ENCODE results near the gene CSKMT. TPM values are rescaled to one million over a fixed set of nuclear protein-coding genes. Genes with fewer than 3 reads are reported as not detected.
"Not testable (repeated sequence)": the region's sequence is repeated elsewhere in the genome, so short reads cannot be mapped to it uniquely, and the experiment has no call there.

The CSKMT gene
- total RNA-seq, 1 experiment from 2014 or later: 49.2 TPM

DNA sequence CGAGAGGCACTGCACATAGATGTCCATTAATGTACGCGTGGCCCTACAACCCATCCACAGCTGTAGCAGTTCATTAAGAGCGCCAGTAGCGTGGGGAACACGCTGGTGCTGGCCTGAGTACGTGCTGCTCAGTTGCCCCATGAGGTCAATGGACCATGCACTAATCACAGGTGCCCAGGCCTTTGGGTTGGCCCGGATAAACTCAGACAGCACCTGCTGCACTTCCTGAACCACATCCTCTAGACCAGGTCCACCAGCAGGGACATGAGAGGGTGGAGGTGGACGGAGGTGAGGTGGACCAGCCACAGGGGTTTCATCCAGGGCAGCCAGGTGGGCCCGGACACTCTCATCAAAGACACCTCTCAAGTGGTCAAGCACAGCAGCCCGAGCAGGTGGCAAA, 15.6 kb upstream of the CSKMT start:
- no peak overlapping the region for H2AK5ac ChIP-seq (ENCODE audit: insufficient read length, low read length)
- no peak overlapping the region for H2BK5ac ChIP-seq (ENCODE audit: insufficient read length, low read length)
- H3K4me1 Mint-ChIP-seq: peaks cover 12 to 17% of the 10 kb centered on the region in 2 experiments
- H3K9ac ChIP-seq (ENCODE audit: extremely low read depth, insufficient read length, low read length): no peak overlapping the region
- no peak overlapping the region for H3K4me2 ChIP-seq (ENCODE audit: insufficient read depth, insufficient read length, low read length)
- no CpG with 5 or more reads among the region's 11 CpGs for WGBS (ENCODE audit: extremely low coverage, insufficient read length, low lambda C conversion rate)
- H3K36me3 Mint-ChIP-seq (ENCODE audit: insufficient read depth in 1 of 3, low read depth in 3 of 3): peaks cover 11 to 31% (median 18%) of the 10 kb centered on the region in 3 experiments
- no peak for DNase-seq
- peaks cover 3% of the 10 kb centered on the region; the same call in 1 of the 2 replicates for H3K4me1 ChIP-seq (ENCODE audit: insufficient read depth, low read length)
- no peaks in the 10 kb centered on the region for H4K20me1 ChIP-seq (ENCODE audit: control insufficient read depth, insufficient read depth, insufficient read length)
- no peak overlapping the region for H3K23ac ChIP-seq (ENCODE audit: insufficient read length, low read depth, low read length)
- no peak overlapping the region for H3K4ac ChIP-seq (ENCODE audit: low read depth, low read length)
- no peaks in the 10 kb centered on the region for H3K9me3 Mint-ChIP-seq
- H3K9me3 ChIP-seq (ENCODE audit: control insufficient read depth, low read depth, low read length): no peaks in the 10 kb centered on the region
- no peak overlapping the region for H3K56ac ChIP-seq (ENCODE audit: insufficient read length, low read depth, low read length)
- peaks cover 9% of the 10 kb centered on the region; the same call in 1 of the 2 replicates for H3K79me2 ChIP-seq (ENCODE audit: insufficient read depth, low read length)
- no peak overlapping the region for H2BK15ac ChIP-seq (ENCODE audit: low read depth, low read length)
- no peak overlapping the region for H3K27ac ChIP-seq (ENCODE audit: insufficient read length, low read depth, low read length)
- no peak overlapping the region for H3K14ac ChIP-seq (ENCODE audit: insufficient read depth, low read length)
- TF ChIP-seq, protein P1, sequence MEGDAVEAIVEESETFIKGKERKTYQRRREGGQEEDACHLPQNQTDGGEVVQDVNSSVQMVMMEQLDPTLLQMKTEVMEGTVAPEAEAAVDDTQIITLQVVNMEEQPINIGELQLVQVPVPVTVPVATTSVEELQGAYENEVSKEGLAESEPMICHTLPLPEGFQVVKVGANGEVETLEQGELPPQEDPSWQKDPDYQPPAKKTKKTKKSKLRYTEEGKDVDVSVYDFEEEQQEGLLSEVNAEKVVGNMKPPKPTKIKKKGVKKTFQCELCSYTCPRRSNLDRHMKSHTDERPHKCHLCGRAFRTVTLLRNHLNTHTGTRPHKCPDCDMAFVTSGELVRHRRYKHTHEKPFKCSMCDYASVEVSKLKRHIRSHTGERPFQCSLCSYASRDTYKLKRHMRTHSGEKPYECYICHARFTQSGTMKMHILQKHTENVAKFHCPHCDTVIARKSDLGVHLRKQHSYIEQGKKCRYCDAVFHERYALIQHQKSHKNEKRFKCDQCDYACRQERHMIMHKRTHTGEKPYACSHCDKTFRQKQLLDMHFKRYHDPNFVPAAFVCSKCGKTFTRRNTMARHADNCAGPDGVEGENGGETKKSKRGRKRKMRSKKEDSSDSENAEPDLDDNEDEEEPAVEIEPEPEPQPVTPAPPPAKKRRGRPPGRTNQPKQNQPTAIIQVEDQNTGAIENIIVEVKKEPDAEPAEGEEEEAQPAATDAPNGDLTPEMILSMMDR (conservative IDR thresholded peaks at IDR 0.05): no peak
- peaks cover 9% of the 10 kb centered on the region for H3K23me2 ChIP-seq (ENCODE audit: insufficient read length, low read depth, low read length, poor library complexity, severe bottlenecking)
- no peak overlapping the region for H3K18ac ChIP-seq (ENCODE audit: insufficient read length, low read depth, low read length)
- H4K5ac ChIP-seq (ENCODE audit: insufficient read length, low read depth, low read length): no peak overlapping the region
- no peak overlapping the region for H3T11ph ChIP-seq (ENCODE audit: low read length)
- H2AFZ ChIP-seq (ENCODE audit: low read length): no peak overlapping the region
- no peaks in the 10 kb centered on the region for H3K27me3 Mint-ChIP-seq (ENCODE audit: low read depth)
- no peak overlapping the region for H3K4me3 Mint-ChIP-seq
- no peak overlapping the region for H2BK120ac ChIP-seq (ENCODE audit: low read depth, low read length, poor library complexity, severe bottlenecking)
- H4K91ac ChIP-seq (ENCODE audit: insufficient read length, low read depth, low read length): no peak overlapping the region
- no peak overlapping the region for H4K8ac ChIP-seq (replicated peaks; ENCODE audit: insufficient read length, low read depth, low read length)
- H3K79me1 ChIP-seq (ENCODE audit: insufficient read depth, low read depth, low read length, poor library complexity, severe bottlenecking): no peaks in the 10 kb centered on the region
- H3K27me3 ChIP-seq (ENCODE audit: insufficient read depth, low read length): no peaks in the 10 kb centered on the region
- peak overlapping the region in 1 of 3 experiments; percentile 76; a peak in 2 of 7 replicates for H3K27ac Mint-ChIP-seq
- no peak overlapping the region for H2BK12ac ChIP-seq (ENCODE audit: insufficient read length, low read depth, low read length)
- no peak overlapping the region for H2BK20ac ChIP-seq (ENCODE audit: low read depth, low read length, poor library complexity, severe bottlenecking)

DNA sequence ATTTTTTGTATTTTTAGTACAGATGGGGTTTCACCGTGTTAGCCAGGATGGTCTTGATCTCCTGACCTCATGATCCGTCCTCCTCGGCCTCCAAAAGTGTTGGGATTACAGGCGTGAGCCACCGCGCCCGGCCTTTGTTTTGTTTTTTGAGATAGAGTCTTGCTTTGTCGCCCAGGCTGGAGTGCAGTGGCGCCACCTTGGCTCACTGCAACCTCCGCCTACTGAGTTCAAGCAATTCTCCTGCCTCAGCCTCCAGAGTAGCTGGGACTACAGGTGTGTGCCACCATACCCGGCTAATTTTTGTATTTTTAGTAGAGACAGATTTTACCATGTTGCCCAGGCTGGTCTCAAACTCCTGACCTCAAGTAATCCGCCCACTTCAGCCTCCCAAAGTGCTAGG, 14.8 kb upstream of the CSKMT start:
- H3K56ac ChIP-seq (ENCODE audit: insufficient read length, low read depth, low read length); H3K9me3 ChIP-seq (ENCODE audit: control insufficient read depth, low read depth, low read length); H3K79me2 ChIP-seq (ENCODE audit: insufficient read depth, low read length); H2AFZ ChIP-seq (ENCODE audit: low read length); H4K5ac ChIP-seq (ENCODE audit: insufficient read length, low read depth, low read length); H3K9me3 Mint-ChIP-seq; H3K27me3 ChIP-seq (ENCODE audit: insufficient read depth, low read length); H3K23ac ChIP-seq (ENCODE audit: insufficient read length, low read depth, low read length); H2BK120ac ChIP-seq (ENCODE audit: low read depth, low read length, poor library complexity, severe bottlenecking); H3K4me3 Mint-ChIP-seq; H3K27ac ChIP-seq (ENCODE audit: insufficient read length, low read depth, low read length); DNase-seq; H3K18ac ChIP-seq (ENCODE audit: insufficient read length, low read depth, low read length); H3K4ac ChIP-seq (ENCODE audit: low read depth, low read length); H2BK20ac ChIP-seq (ENCODE audit: low read depth, low read length, poor library complexity, severe bottlenecking); H3K14ac ChIP-seq (ENCODE audit: insufficient read depth, low read length); H3K4me1 ChIP-seq (ENCODE audit: insufficient read depth, low read length); H3K79me1 ChIP-seq (ENCODE audit: insufficient read depth, low read depth, low read length, poor library complexity, severe bottlenecking); H2BK12ac ChIP-seq (ENCODE audit: insufficient read length, low read depth, low read length); H2BK15ac ChIP-seq (ENCODE audit: low read depth, low read length); H2AK5ac ChIP-seq (ENCODE audit: insufficient read length, low read length); H4K8ac ChIP-seq (replicated peaks; ENCODE audit: insufficient read length, low read depth, low read length); H3K23me2 ChIP-seq (ENCODE audit: insufficient read length, low read depth, low read length, poor library complexity, severe bottlenecking); H3K27me3 Mint-ChIP-seq (ENCODE audit: low read depth); H4K20me1 ChIP-seq (ENCODE audit: control insufficient read depth, insufficient read depth, insufficient read length); H2BK5ac ChIP-seq (ENCODE audit: insufficient read length, low read length); H3T11ph ChIP-seq (ENCODE audit: low read length); H4K91ac ChIP-seq (ENCODE audit: insufficient read length, low read depth, low read length); H3K9ac ChIP-seq (ENCODE audit: extremely low read depth, insufficient read length, low read length); H3K4me2 ChIP-seq (ENCODE audit: insufficient read depth, insufficient read length, low read length); H3K27ac Mint-ChIP-seq: not testable (repeated sequence)
- H3K4me1 Mint-ChIP-seq: peaks cover 9 to 13% of the 10 kb centered on the region in 2 experiments
- WGBS (ENCODE audit: extremely low coverage, insufficient read length, low lambda C conversion rate): no CpG with 5 or more reads among the region's 12 CpGs
- peaks cover 8 to 27% (median 12%) of the 10 kb centered on the region in 3 experiments; a peak in 6 of 7 replicates for H3K36me3 Mint-ChIP-seq (ENCODE audit: insufficient read depth in 1 of 3, low read depth in 3 of 3)
